SK-N-SH treated with all-trans-retinoic acid at 6 μM for 48 hours (cell line): Measurements from ENCODE around the gene TNFAIP1.

Experiments
- CREB5 ChIP-seq: fragments of 250-450 bp; sonication (Bioruptor Pico); IDR thresholded peaks from 2 replicates; pipeline ENCODE4 v1.5.1; 2020; ENCODE audit warnings: low read depth, mild to moderate bottlenecking, moderate library complexity
- GLIS3 ChIP-seq: fragments of 250-450 bp; sonication (Bioruptor Pico); IDR thresholded peaks from 2 replicates; pipeline ENCODE4 v1.5.0; 2020; ENCODE audit warnings: mild to moderate bottlenecking, moderate library complexity
- ISL1 ChIP-seq: fragments of 250-450 bp; sonication (Bioruptor Pico); IDR thresholded peaks from 2 replicates; pipeline ENCODE4 v2.1.2; 2022; ENCODE audit warnings: mild to moderate bottlenecking, moderate library complexity
- PATZ1 ChIP-seq: fragments of 250-450 bp; sonication (Bioruptor Pico); IDR thresholded peaks from 2 replicates; pipeline ENCODE4 v1.8.0; 2020; ENCODE audit warnings: mild to moderate bottlenecking, moderate library complexity, borderline replicate concordance
- PPARA ChIP-seq: fragments of 250-450 bp; sonication (Bioruptor Pico); IDR thresholded peaks from 2 replicates; pipeline ENCODE4 v1.5.0; 2020; ENCODE audit warnings: mild to moderate bottlenecking, borderline replicate concordance
- RARB ChIP-seq: fragments of 250-450 bp; sonication (Bioruptor Pico); IDR thresholded peaks from 2 replicates; pipeline ENCODE4 v1.8.0; 2021; ENCODE audit warnings: mild to moderate bottlenecking, moderate library complexity
- TCF4 ChIP-seq: fragments of 250-450 bp; sonication (Bioruptor Pico); IDR thresholded peaks from 2 replicates; pipeline ENCODE4 v1.8.0; 2021; ENCODE audit warnings: mild to moderate bottlenecking, moderate library complexity, borderline replicate concordance
- TOX ChIP-seq: fragments of 250-450 bp; sonication (Bioruptor Pico); IDR thresholded peaks from 2 replicates; pipeline ENCODE4 v1.8.0; 2021; ENCODE audit warnings: mild to moderate bottlenecking, moderate library complexity, borderline replicate concordance
- TSHZ2 ChIP-seq: fragments of 250-450 bp; sonication (Bioruptor Pico); IDR thresholded peaks from 2 replicates; pipeline ENCODE4 v1.5.0; 2020; ENCODE audit warnings: mild to moderate bottlenecking, moderate library complexity
- ZC3H10 ChIP-seq: fragments of 250-450 bp; sonication (Bioruptor Pico); IDR thresholded peaks from 2 replicates; pipeline ENCODE4 v1.5.1; 2021; ENCODE audit warnings: mild to moderate bottlenecking, moderate library complexity
- ZFP3 ChIP-seq: fragments of 250-450 bp; sonication (Bioruptor Pico); IDR thresholded peaks from 2 replicates; pipeline ENCODE4 v1.5.0; 2020; ENCODE audit warnings: mild to moderate bottlenecking, moderate library complexity
- ZFP30 ChIP-seq: fragments of 450-650 bp; formaldehyde crosslinking; IDR thresholded peaks from 2 replicates; pipeline ENCODE4 v1.5.0; 2022; ENCODE audit warnings: mild to moderate bottlenecking, moderate library complexity

GRCh38 chr17:28338056-28338768 is 2.7 kb downstream of the TNFAIP1 start:
- TF ChIP-seq TOX (CRISPR knock-in tag), result no peak
- TF ChIP-seq ZFP3 (CRISPR knock-in tag), result no peak
- TF ChIP-seq RARB (CRISPR knock-in tag), result no peak
- peak; percentile 62; the same call in 1 of the 2 replicates for TF ChIP-seq ZFP30 (CRISPR knock-in tag)
- no peak for TF ChIP-seq PATZ1 (CRISPR knock-in tag)
- TF ChIP-seq ZC3H10, result no peak
- TF ChIP-seq TCF4, result no peak
- TF ChIP-seq CREB5 (CRISPR knock-in tag), result no peak
- TF ChIP-seq GLIS3, result no peak
- TF ChIP-seq PPARA (CRISPR knock-in tag), result no peak
- TF ChIP-seq ISL1 (CRISPR knock-in tag), result no peak
- no peak for TF ChIP-seq TSHZ2 (CRISPR knock-in tag)
